CD14-positive monocyte (primary cell): ENCODE data around the gene TMOD3. TPM values are rescaled to one million over a fixed set of nuclear protein-coding genes. Genes with fewer than 3 reads are reported as not detected.

Experiments used
- DNase-seq, 3 donors: peaks; one replicate each; pipeline ENCODE4 v3.0.0-alpha.2; 2011 to 2022
- H2AFZ ChIP-seq: 2 replicates; pipeline ENCODE4 v1.6.0; 2012; ENCODE audit warnings: mild to moderate bottlenecking, low read depth, low read length, inconsistent platforms; ENCODE audit not compliant: insufficient read depth, poor library complexity, severe bottlenecking
- H3K27ac ChIP-seq, 2 donors: 1 replicate in 1 of 2; 2 replicates in 1 of 2; pipeline ENCODE4 v1.5.1; 2012 to 2013; ENCODE audit warnings: low read length in 2 of 2, control low read depth in 1 of 2, inconsistent platforms in 1 of 2, low read depth in 1 of 2, mild to moderate bottlenecking in 1 of 2
- H3K27me3 ChIP-seq, 2 donors: one replicate each; pipeline versions ENCODE4 v1.6.0 to v1.6.1; 2011 to 2013; ENCODE audit warnings: low read length in 2 of 2; ENCODE audit not compliant: control insufficient read depth in 2 of 2, insufficient read depth in 2 of 2
- H3K36me3 ChIP-seq, 2 donors: replicated peaks in 1 of 2; 1 replicate in 1 of 2; 2 replicates in 1 of 2; pipeline versions ENCODE4 v1.5.1 to v1.6.1; 2012 to 2013; ENCODE audit warnings: low read length in 2 of 2, control low read depth in 1 of 2, inconsistent platforms in 1 of 2, mild to moderate bottlenecking in 1 of 2; ENCODE audit not compliant: insufficient read depth in 2 of 2, control insufficient read depth in 1 of 2
- H3K4me1 ChIP-seq, 2 donors: 1 replicate in 1 of 2; 2 replicates in 1 of 2; pipeline versions ENCODE4 v1.5.1 to v1.6.1; 2012 to 2013; ENCODE audit warnings: low read length in 2 of 2, control low read depth in 1 of 2, inconsistent platforms in 1 of 2, mild to moderate bottlenecking in 1 of 2, moderate library complexity in 1 of 2; ENCODE audit not compliant: insufficient read depth in 2 of 2, control insufficient read depth in 1 of 2
- H3K4me2 ChIP-seq: replicated peaks from 2 replicates; pipeline ENCODE3; 2012; ENCODE audit warnings: low read length, moderate library complexity, mild to moderate bottlenecking; ENCODE audit not compliant: poor library complexity, severe bottlenecking; ENCODE audit errors: extremely low read depth
- H3K4me3 ChIP-seq, 3 experiments: fragments of 200-600 bp in 1 of 3; sonication (generic) in 1 of 3; replicated peaks in 1 of 3; 1 replicate in 2 of 3; 2 replicates in 1 of 3; pipeline ENCODE4 v1.5.1; 2011 to 2013; ENCODE audit warnings: low read length in 3 of 3, mild to moderate bottlenecking in 3 of 3, control low read depth in 2 of 3, low read depth in 2 of 3, inconsistent platforms in 1 of 3, moderate library complexity in 1 of 3
- H3K79me2 ChIP-seq: 2 replicates; pipeline ENCODE4 v1.6.0; 2012; ENCODE audit warnings: mild to moderate bottlenecking, control low read depth, inconsistent platforms, low read length, moderate library complexity; ENCODE audit not compliant: insufficient read depth
- H3K9ac ChIP-seq: 2 replicates; pipeline ENCODE4 v1.6.0; 2017; ENCODE audit warnings: low read length, mild to moderate bottlenecking; ENCODE audit not compliant: insufficient read depth, poor library complexity, severe bottlenecking
- H3K9me3 ChIP-seq, 2 donors: replicated peaks in 1 of 2; 1 replicate in 1 of 2; 2 replicates in 1 of 2; pipeline versions ENCODE4 v1.5.1 to v1.6.1; 2012 to 2013; ENCODE audit warnings: low read length in 2 of 2, control low read depth in 1 of 2; ENCODE audit not compliant: control insufficient read depth in 1 of 2, insufficient read depth in 1 of 2
- H4K20me1 ChIP-seq: 2 replicates; pipeline ENCODE4 v1.6.0; 2012; ENCODE audit warnings: mild to moderate bottlenecking, low read length, control low read depth, moderate library complexity; ENCODE audit not compliant: insufficient read depth
- H3K27ac Mint-ChIP-seq, 7 donors: one replicate each; pipeline ENCODE4 v1.8.0; 2020; ENCODE audit warnings: mild to moderate bottlenecking in 7 of 7, mixed read lengths in 7 of 7, moderate library complexity in 6 of 7, inconsistent platforms in 2 of 7
- H3K27me3 Mint-ChIP-seq, 3 donors: one replicate each; pipeline ENCODE4 v1.8.0; 2021 to 2022; ENCODE audit warnings: low read depth in 3 of 3, mild to moderate bottlenecking in 3 of 3, mixed read lengths in 3 of 3, moderate library complexity in 3 of 3, inconsistent platforms in 1 of 3
- H3K36me3 Mint-ChIP-seq, 2 donors: one replicate each; pipeline ENCODE4 v1.8.0; 2020; ENCODE audit warnings: mixed read lengths in 2 of 2, inconsistent platforms in 1 of 2, mild to moderate bottlenecking in 1 of 2
- H3K4me1 Mint-ChIP-seq: one replicate; pipeline ENCODE4 v1.8.0; 2020; ENCODE audit warnings: mild to moderate bottlenecking, mixed read lengths
- H3K4me3 Mint-ChIP-seq, 2 donors: one replicate each; pipeline ENCODE4 v1.8.0; 2020; ENCODE audit warnings: mild to moderate bottlenecking in 2 of 2, mixed read lengths in 2 of 2, moderate library complexity in 1 of 2
- H3K9me3 Mint-ChIP-seq, 7 donors: one replicate each; pipeline ENCODE4 v1.8.0; 2020 to 2022; ENCODE audit warnings: mixed read lengths in 7 of 7, mild to moderate bottlenecking in 6 of 7, moderate library complexity in 6 of 7, inconsistent platforms in 2 of 7
- CTCF ChIP-seq: fragments of 200-600 bp; IDR thresholded peaks from one replicate; pipeline ENCODE4 v1.8.0; 2022; ENCODE audit warnings: antibody characterized with exemption, mild to moderate bottlenecking
- WGBS: methylation state at CpG from one replicate; pipeline ENCODE4 v1.1.5; 2013; ENCODE audit warnings: missing lambda C conversion rate; ENCODE audit not compliant: insufficient coverage; 5-methylcytosine and 5-hydroxymethylcytosine counted together
- intact Hi-C, 2 donors: fragments of 100-400 bp; cut with micrococcal nuclease; formaldehyde crosslinking; loops; one replicate each; pipeline versions ENCODE4 v1.15.0 to v1.15.1; 2023
- polyA plus RNA-seq, 3 donors: library from polyadenylated mRNA; depleted of rRNA in 1 of 3; unstranded in 2 of 3; stranded (reverse) in 1 of 3; fragments of 300-500 nt in 2 of 3; fragments of >200 nt in 1 of 3; fragmentation: Illumina TruSeq in 2 of 3; gene quantifications; 1 replicate in 2 of 3; 2 replicates in 1 of 3; pipeline ENCODE4 v1.2.3, GENCODE V29; 2012 to 2021

The TMOD3 gene
- polyA plus RNA-seq, 3 donors: 7.7 to 34.8 (median 27.8) TPM

- peaks cover 28 to 35% of the 10 kb centered on the region in 2 donors for H3K36me3 Mint-ChIP-seq
These were observed 11.3 kb upstream of the TMOD3 start for GRCh38 chr15:51818150-51818549.

GRCh38 chr15:51825698-51826097, 3.8 kb upstream of the TMOD3 start:
- Mint-ChIP-seq H3K36me3 (peaks cover 0 to 3% of the 10 kb centered on the region in 2 donors), H3K4me3 (no peak overlapping the region), H3K27ac (no peak overlapping the region), H3K4me1 (peaks cover 4% of the 10 kb centered on the region), H3K9me3 (peaks cover 11 to 16% (median 15%) of the 10 kb centered on the region in 7 donors), H3K27me3 (peaks cover 0 to 5% (median 4%) of the 10 kb centered on the region in 3 donors)
- no CpG with 5 or more reads among the region's 3 CpGs for WGBS
- no peaks in the 10 kb centered on the region for H3K27me3 ChIP-seq
- no peak overlapping the region for H2AFZ ChIP-seq
- no peaks in the 10 kb centered on the region for H3K36me3 ChIP-seq
- DNase-seq: no peak
- intact Hi-C loops: no loop called here
- H3K9ac ChIP-seq: no peak overlapping the region
- TF ChIP-seq CTCF: no peak
- H3K4me2 ChIP-seq: no peak overlapping the region
- peaks cover 3% of the 10 kb centered on the region in 2 donors for H3K4me1 ChIP-seq
- H3K79me2 ChIP-seq: peaks cover 13% of the 10 kb centered on the region
- peaks cover 5 to 14% of the 10 kb centered on the region in 2 donors for H3K9me3 ChIP-seq
- H3K27ac ChIP-seq: no peak overlapping the region
- peaks cover 4% of the 10 kb centered on the region for H4K20me1 ChIP-seq
- no peak overlapping the region for H3K4me3 ChIP-seq

More at GRCh38 chr15:51818150-51818549, 11.3 kb upstream of the TMOD3 start:
- DNase-seq: no peak
- Histone ChIP-seq H4K20me1 (no peaks in the 10 kb centered on the region), H3K27me3 (no peaks in the 10 kb centered on the region), H3K27ac (no peak overlapping the region), H3K36me3 (peaks cover 10 to 17% of the 10 kb centered on the region in 2 donors), H3K9ac (no peak overlapping the region), H2AFZ (no peak overlapping the region), H3K9me3 (peaks cover 8 to 22% of the 10 kb centered on the region in 2 donors), H3K4me1 (no peaks in the 10 kb centered on the region), H3K4me2 (no peak overlapping the region), H3K4me3 (no peak overlapping the region), H3K79me2 (no peaks in the 10 kb centered on the region)
- Mint-ChIP-seq H3K9me3 (peaks cover 23 to 28% (median 26%) of the 10 kb centered on the region in 7 donors), H3K27me3 (peaks cover 0 to 3% (median 1%) of the 10 kb centered on the region in 3 donors), H3K4me3 (no peak overlapping the region), H3K4me1 (no peaks in the 10 kb centered on the region), H3K27ac (no peak overlapping the region)
- intact Hi-C loops: no loop called here
- no peak for TF ChIP-seq CTCF
- WGBS: 100% methylated on average over 2 of the region's 3 CpGs
